ENCODE measurements around the gene GZMH.

Gene GZMH

DNA sequence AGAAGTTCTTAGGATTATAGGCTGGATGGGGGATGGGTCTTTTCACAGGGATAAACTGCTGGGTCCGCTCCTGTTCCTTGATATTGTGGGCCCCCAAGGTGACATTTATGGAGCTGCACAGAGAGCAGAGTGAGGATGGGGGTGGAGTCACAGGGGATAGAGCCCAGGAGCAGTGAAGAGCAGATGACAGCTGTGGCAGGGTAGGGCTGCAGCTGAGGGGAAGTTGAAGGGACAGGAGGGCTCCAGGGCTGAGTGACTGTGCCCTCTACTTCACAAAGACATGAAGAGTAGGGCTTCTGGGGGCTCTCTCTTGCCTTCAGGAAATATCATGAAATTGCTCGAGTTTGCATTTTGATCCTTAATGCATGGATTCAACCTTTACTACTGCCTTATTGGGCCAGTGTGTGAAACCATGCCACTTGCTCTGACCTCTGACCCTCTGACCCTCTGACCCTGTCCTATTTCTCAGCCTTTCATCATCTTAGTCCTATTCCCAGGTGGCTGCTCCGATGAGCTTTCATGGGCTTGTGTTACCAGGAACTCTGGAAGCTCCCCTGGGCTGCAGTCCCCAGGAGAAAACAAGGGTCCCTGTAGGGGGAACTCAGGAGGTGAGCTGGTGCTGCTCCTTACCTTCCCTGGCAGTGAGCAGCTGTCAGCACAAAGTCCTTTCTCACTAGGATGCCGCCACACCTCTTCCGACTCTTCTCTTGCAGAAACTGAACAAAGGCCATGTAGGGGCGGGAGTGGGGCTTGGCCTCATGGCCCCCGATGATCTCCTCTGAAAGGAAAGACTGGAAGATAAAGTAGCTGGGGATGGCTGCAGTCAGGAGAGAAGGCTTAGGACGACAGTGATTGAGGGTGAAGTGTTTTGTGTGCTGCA, 1.6 kb downstream of the GZMH start:
- no peak for TF ChIP-seq CTCF (IDR thresholded peaks at IDR 0.05)

GRCh38 chr14:24607081-24607480, 2.4 kb downstream of the GZMH start:
- TF ChIP-seq CTCF (IDR thresholded peaks at IDR 0.05): no peak

- TF ChIP-seq CTCF (IDR thresholded peaks at IDR 0.05): no peak
Observed at GRCh38 chr14:24606297-24606696, 3.2 kb downstream of the GZMH start.

DNA sequence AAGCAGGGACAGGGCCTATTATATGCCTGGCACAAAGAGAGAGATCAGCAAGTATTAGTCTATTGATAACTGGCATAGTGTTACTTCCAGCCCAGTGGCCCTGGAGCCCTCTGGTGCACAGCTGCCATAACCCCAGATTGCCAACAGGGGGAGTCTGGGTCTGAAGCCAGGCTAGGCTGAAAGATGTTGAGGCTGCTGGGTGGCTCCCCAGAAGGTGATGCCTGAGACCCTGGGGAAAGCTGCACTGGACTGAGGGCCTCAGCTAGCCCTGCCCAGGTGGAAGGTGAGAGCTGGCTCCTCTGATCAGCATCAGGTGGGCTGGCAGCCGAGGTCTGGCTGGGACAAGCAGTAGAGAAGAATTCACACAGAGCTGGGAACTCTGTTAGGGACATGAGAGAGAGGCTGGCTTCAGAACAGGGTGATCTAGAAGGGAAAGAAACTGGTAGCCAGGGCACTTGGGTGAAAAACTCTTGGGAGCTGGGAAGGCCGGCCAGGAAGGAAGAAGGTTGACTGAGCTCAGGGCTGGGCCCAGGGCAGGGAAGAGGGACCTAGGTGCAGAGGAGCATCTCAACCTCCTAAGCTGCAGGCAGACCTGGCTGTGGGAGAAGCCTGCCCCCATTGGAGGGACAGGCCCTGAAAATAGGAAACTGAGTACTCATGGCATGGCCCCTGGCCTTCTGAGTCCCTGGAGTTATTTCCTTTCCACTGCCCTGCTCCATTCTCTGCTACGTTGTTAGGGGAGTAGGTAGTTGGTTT, 3.9 kb downstream of the GZMH start:
- peak; percentile 88 for TF ChIP-seq CTCF (IDR thresholded peaks at IDR 0.05)

- TF ChIP-seq CTCF (IDR thresholded peaks at IDR 0.05): no peak
Observed at GRCh38 chr14:24597403-24597802, 12.1 kb downstream of the GZMH start.

GRCh38 chr14:24595073-24595808, 14.2 kb downstream of the GZMH start:
- no peak for TF ChIP-seq CTCF (IDR thresholded peaks at IDR 0.05)

GRCh38 chr14:24578558-24578957, 30.9 kb downstream of the GZMH start:
- no peak for TF ChIP-seq CTCF (IDR thresholded peaks at IDR 0.05)
